NCI-H2171 (cell line): ENCODE data around the gene PKD1L1.

ENCODE experiments used
- DNase-seq: peaks from one replicate; lab custom pipeline; 2025; lab: John Stamatoyannopoulos, UW

PKD1L1 gene

DNA sequence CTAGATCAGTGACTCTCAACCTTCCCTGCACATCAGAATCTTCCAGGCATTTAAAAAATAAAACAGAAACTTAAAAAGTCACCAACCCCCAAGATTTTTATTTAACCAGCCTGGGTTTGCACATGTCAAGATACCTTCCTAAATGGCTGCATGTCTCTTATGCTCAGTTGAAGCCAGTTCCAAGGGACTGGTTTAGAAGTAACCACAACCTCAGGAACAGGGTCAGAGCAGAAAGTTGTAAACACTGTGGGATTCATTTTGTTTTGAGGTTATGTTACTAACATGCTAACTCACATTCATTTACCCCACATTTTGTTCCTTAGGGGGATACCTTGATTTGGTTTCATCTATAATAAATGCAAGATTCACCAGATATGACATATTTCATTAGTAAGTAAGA lies 72.9 kb downstream of the PKD1L1 start:
- DNase-seq: no peak

DNA sequence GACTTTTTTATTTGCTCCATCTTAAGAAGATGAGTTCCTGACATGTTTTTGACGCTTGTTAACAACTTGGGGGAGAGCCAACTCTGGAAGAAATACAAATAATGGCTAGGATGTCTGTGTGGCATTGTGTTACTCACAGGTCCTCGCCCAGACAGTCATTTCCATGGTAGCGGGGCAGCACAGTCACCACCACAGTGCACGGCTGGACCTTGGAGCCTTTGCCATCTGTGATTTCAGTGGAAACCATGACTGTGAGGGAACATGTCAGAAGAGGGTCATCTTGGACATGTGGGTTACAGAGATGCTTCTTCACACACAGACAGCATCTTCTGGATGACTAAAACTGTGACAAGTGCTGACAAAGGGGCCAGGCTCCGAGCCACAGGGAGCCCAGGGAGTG lies 74.5 kb downstream of the PKD1L1 start:
- no peak for DNase-seq

DNA sequence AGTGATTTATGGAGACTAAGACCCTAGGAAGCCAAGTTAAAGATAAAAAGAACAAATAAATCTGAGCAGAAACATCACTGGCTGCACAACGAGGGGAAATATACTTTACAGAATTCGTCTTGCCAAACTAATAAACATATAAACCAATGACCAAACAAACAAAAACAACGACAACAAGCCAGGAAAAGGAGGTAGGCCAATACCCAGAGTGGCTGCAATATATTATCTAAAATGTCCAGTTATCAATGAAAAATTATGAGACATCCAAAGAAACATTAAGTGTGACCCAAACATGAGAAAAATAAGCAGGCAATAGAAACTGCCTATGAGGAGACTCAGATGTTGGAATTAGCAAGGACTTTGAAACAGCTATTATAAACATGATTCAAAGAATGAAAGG lies 81.0 kb downstream of the PKD1L1 start:
- DNase-seq: no peak

DNA sequence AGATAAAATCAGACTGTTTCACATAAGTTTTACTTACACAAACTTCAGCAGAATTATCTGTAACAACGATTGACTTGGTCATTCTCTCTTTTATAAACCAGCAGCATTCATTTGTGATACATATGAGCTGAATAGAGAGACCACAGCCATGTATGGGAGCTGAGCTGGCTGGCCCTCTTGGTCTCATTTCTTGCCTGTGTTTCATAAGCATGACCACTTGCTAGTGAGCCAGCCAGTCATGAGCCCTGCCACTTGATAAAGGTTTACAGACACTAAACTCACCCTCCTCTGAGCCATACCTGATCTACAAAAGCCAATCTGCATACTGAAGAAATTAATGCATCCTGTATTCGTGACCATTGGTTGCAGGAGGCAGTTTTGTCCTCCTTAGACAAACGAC lies 82.1 kb downstream of the PKD1L1 start:
- DNase-seq: no peak

DNA sequence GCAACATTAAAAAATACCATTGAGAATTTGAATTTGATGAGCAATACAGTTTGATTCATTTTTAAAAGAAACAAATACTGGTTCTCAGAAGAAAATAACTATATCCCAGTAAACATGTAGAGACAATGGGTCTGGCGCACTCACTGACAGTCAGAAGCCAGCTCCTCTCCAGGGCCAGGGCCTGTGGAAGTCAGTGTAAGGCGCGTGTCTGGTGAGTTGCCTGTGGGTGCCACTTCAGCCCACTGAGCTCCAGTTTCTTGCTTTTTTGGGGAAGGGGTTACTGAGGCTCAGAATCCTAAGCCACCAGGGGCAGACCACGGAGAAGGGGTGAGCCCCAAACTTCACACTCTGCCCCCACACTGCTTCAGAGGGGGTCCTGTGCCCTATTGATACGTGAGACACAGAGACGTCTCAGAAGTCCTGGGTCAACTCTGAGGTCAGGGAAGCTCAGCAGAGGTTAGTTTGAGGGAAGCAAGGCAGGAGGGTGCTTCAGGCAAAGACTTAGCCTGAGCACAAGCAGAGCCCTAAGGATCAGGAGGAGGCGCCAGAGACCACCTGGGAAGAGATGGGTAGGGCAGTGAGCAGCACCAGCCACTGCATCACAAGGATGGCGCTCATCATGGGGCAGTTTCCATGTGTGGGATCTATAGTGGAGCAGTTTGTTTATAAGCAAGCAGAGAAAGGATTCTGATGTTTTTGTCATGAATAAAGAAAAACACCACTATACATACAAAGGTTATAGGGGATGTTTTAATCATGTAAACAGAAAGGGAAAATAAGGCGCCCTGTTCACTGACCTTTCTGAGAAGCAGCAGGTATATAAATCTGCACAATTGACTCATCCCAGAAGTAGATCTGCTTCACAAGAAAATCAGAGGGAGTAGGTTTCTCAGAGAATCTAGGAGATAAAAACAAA lies 95.7 kb downstream of the PKD1L1 start:
- no peak for DNase-seq

DNA sequence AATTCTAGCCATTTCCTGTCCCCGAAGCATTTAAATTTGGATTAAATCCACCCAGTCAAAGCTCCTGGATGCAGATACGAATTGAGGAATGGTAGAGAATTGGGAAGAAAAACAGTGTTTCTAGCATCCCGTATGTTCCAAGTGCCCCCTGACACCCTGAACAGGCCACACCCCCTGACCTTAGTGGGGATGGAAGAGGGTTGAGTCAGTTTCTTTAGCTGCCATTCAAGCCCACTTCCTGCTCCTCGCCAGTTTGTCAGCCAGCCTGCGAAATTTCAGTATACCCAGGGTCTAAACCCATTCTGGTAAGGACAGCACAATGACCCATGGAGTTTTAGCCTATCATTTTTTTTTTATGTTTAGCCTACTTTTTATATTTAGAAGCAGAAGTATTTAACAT lies 101.1 kb downstream of the PKD1L1 start:
- no peak for DNase-seq

DNA sequence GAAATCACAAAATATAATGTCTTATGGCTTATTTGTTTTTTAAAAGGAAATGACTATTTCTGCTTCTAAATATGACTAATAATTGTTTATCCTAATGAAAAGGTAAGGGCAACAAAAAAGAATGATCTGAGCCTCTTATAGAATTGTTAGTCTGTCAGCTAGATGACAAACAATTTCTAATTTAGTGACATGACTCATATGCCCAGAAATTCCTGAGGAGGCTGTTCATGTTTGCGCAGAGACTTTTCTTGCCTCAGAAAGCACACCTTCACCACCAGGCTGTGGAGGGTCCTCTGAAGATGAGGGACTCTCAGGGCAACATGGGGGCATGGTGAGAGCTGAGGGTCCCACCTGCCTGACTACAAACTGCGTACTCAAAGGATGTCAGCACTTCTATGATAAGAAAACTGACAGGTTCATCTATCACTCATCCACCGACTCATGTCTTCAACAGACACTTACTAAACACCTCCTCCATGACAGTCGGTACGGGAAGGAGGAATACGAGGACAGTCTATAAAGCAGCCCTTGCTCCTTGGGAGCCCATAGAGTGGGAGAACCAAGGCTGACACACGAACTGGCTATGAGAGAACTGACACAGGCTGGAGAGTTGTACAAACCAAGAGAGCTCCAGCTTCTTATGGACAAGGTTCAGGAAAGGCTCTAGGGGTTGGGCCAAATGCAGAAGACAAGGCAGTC lies 102.0 kb downstream of the PKD1L1 start:
- DNase-seq: no peak

DNA sequence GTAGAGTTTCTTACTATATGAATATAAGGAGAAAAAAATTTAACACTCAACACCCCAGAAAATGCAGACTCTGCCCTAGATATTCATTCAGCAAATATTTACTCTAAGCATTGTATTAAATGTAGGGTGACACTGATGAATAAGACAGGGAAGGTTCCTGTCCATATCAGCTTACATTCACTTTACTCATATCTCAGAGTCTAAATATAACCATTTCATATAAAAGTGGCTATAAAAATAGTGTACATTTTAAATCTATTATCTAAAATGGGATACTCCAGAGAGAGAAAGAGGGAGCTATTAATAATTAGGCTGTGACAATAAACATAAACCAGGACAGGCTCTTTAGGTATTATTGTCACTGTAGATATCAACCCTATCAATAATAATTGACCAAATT lies 104.0 kb downstream of the PKD1L1 start:
- no peak for DNase-seq

DNA sequence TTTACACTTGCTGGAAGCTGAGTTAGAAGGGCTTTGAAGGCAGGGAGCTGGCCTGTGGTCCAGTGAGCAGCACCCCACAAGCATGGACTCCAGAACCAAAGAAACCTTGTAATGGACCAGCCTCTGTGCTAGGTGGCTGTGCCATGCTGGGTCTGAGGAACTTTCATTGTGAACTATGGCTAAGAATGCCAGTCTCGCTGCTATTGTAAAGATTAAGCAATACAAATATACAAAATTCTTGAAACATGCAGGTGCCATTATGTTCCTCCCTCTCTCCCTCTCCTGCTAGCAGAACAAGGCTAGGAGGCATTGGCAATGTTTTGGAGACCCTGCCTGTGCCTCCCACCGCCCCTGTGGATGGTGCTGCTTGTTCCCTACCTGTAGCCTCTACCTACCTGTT lies 105.0 kb downstream of the PKD1L1 start:
- DNase-seq: no peak

DNA sequence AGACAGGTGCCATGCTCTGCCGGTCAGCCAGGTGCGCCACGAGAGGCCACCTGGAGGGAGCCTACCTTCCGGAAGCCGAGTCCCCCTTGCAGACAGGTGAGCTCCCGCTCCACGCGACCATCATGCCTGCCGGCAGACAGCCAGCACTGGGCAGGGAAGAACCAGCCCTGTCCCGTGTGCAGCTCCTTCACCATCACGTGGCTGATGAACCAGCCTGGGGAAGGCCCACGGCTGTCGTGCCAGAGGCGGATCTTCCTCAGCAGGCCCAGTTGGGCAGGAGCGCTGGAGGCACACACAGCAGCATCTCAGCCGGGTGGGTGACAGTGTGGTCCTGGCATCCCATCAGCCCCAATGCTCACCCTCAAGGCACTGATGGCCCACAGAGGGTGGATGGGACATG lies 108.9 kb downstream of the PKD1L1 start:
- DNase-seq: no peak

DNA sequence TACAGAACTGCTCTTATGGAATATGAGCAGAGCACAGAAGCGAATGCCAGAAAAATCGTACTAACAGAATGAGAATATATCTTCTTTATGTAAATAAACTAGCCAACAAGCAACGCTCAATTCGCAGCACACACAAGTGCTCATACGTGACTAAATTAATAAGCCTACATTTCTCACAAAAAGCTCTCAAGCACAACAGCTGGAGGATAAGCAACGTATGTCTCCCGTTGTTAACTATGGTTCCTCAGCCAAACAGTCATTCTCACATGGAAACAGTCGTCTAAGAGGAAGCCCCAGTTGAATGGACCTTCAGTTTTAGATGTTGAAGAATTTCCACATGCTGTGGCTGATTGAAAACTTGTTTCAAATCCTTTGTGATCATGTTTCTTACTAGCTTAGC lies 110.4 kb downstream of the PKD1L1 start:
- no peak for DNase-seq

DNA sequence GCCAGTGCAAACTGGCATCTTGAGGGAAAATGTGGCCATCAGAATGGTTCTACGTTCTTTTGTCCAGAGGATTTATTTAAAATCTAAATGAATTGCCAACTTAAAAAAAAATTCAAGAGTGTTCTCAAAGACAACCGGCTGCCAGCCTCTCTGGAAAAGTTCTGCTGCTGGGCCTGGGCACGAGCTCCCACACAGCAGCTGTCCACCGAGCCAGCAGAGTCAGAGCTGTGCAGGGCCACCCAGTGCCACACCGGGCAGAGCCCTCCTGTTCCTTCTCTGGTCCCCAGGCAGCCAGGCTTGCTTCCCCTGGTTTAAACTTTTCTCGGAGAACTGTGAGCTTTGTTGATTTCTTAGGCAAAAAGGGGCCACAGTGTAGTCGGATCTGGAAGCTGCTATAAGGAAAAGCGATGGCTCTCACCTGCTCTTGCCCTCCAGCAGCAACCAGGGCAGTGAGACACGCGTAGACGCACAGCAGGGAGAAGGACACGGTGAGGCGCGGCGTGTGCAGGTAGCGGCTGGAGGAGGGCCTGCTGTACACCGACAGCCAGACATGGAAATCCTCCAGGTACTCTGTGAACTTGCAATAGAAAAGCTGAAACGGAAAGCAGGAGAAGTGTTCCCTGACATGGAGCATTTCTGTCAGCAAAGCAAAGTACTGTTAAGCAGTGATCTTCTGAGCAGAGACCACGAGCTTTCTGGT lies 111.6 kb downstream of the PKD1L1 start:
- DNase-seq: no peak

DNA sequence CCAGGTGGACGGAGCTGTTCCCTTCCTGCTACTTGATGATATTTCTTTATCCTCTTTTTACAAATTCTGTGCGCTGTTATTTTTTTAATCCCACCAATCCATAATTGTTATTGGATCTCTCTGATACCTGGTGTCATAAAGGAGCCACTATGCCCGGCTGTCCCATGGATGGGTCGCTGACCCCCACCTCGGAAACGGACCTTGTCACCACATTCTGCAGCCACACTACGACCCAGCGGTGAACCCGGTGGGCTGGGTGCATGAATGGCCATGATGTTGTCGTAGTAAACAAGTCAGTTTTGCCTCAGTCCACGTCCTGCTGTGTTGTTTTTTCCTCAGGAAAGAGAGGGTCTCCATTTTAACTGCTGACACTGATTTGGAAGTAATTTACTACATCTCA lies 112.2 kb downstream of the PKD1L1 start:
- no peak for DNase-seq

DNA sequence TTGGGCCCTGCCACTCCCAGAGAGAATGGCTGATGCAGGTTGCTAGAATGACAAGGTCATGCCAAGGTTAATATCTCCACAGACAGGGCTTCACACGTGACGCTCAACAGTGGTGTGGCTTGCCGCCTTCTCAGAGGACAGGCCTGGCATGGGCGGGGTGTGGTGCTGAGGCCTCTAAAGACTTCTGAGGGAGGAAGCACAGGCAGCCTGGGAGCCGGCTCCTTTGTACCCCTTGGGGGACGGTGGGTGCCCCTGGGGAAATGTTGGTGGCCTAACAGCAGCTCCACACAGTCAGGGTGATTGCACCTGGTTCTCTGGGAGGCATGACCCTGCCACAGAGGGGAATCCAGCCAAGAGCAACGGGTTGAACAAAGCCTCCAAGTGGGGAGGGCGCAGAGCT lies 115.1 kb downstream of the PKD1L1 start:
- DNase-seq: no peak

DNA sequence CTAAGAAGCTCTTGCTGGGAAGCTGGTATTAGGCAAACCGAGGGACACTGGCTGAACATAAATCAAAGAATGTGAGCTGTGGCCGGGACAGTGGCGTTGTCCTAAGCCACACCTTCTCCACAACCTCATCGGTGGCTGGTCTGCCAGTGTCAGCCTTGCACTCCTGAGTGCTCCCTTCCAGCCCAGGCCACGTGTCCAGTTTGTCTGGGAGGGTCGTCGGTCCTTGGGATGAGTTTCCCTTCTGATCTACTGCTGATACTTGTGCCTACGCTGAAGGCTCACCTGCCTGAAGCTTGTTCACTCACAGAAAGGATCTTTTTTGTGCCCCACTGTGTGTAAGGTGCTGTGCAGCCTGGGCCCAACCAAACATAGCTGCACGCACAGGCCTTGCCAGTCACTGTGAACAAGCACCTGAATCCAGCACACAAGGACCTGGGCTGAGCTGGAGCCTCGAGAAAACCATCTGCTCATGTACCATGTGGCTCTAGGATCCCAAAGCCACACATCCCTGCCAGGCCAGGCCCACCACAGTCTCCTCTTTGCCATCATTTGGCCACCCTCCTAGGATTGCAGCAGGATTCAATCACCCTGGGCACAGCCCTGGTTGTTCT lies 116.1 kb downstream of the PKD1L1 start:
- no peak for DNase-seq

DNA sequence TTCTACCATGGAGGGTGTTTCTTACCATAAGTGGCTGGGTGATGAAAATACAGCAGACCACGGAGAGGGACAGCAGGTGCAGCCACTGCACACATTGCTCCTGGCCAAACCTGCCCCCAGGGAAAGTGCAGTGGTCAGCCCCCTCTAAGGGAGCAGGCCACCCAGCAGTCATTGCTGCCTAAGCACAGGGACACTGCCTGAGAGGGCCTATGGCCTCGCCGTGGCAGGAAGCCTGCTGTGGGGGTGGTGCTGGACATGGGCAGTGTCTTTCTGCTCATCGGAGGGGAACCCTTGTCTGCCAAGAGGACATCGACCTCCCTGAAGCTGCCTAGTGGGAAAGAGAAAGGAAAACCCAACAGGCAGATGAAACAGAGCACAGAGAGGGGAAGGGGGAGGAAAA lies 118.3 kb downstream of the PKD1L1 start:
- DNase-seq: no peak

DNA sequence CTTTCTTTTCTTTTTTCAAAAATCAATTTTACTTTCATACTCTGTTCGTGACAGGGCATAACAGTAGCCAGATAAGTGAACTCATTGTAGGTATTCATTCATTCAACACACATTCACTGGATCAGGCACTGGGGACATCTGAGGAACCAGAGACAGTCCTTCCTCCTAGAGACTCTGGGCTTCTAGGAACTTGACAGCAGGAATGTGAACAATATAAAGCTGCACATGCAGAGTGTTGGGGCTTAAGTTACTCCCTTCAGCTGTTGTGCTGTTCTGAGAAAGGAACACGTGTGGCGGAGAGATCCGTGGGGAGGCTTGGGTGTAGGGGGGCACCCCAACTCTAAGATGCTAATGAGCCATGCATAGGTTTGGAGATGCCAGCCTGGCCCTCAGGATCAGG lies 120.4 kb downstream of the PKD1L1 start:
- DNase-seq: no peak

DNA sequence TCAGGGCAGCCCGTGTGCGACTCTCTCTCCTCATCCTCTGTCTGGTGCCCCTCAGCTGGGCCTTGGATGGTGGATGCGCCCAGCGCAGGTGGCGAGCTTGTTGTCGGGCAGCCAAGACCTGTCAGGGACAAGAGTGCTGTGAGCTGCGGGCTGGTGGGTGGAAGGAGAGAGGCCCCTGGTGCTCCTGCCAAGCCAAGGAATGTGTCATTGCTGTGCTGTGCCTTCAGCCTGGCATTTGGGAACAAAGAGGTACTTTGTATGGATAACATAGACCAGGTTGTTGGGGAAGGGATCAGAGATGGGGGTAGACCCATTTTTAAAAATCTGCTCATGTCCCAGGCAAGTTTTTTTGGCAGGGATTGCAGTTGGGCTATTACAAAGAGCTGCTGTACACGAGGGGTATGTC lies 120.9 kb downstream of the PKD1L1 start:
- no peak for DNase-seq

DNA sequence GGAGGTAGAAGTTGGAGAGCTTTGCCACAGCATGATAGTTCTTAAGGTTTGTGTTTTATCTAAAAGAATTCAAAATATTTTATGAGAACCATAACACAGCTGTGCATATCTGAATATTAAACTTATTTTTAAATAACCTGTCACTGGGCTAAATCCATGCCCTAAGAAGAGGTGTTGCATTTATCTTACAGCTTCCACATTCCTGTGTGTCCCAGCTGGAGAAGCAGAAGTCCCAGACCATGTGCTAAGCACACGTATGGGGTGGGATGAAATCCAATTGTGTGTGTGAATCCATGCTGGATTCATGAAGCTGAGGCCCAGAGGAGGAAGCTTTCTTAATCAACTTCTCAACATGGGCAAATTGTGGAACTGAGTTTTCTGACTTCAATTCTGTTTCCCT lies 121.5 kb downstream of the PKD1L1 start:
- no peak for DNase-seq

DNA sequence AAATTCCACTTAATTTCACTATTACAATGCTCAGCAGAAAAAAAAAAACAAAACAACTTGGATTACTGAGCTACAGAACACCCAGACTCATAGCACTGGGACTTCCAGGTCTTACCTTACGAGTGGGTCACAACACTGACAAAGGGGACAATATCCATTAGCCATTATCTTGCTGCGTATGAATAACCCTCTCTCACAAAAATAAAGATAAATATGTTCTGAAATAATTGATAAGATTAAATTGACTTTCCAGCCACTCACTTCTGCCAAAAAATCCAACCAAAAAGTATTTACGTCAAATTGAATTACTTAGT lies 128.7 kb downstream of the PKD1L1 start:
- DNase-seq: no peak

DNA sequence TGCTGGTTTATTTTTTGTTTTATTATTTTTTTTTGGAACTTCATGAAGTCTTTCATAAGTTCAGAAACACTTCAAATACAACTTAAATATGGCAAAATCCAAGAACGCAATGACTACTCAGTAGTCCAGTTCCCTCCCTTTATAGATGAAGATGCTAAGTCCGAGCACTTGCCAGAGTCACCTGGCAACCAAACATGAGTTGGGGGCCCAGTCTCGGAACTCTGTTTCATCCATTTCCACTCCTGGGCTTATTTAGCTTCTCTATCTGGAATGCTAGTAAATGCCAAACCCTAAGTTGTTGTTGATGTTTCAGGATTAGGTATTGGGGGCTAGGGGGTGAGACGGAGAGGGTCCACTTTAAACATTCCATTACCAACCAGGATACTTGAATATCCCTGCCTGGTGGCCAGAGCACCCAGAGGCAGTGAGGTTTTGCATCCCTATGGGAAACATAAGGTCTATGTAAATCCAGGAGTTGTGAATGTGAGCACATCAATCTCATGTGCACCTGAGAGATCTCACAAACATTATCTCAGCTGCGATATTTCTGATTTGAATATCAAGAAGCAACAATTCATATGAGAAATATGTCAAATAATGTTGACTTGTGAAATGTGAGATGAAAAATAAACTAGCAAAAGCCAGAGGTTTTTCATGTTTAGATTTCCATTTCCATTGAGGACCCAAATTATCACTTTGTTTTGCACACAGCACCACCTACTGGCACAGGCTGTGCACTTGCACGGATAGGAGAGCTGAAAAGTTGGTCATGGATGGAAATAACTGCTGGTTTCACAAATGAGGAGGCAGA lies 129.3 kb downstream of the PKD1L1 start:
- DNase-seq: peak; percentile 63

DNA sequence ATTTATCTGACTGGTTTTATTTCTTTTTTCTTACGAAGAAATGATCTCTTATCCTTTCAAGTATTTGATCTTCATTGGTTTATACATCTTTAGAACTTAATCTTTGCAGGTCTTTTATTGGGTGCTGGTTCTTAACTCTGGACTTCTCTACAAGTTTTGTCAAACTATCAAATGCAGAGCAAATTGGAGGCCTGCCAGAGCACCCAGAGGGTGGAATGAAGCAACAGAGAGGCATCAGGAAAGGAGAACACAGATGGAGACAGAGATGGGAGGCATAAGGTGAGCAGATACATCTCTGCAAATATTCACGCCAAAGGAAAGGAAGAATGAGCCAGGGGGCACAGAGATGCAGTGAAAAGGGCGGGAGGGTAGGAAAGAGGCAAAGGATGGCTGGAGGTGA lies 130.3 kb downstream of the PKD1L1 start:
- peak; percentile 38 for DNase-seq
